HEK293T (cell line): ENCODE data around the gene SLC16A11.

Experiments
- CTCF ChIA-PET: fragments of 350-600 bp; formaldehyde crosslinking; extraction: SDS; loops from one replicate; lab custom pipeline; 2021; ENCODE audit warnings: antibody characterized with exemption, inconsistent platforms; lab: Yijun Ruan, JAX
- POLR2A ChIA-PET: fragments of 350-600 bp; formaldehyde crosslinking; extraction: SDS; loops from one replicate; lab custom pipeline; 2020; ENCODE audit warnings: antibody characterized with exemption, inconsistent platforms; lab: Yijun Ruan, JAX
- DNase-seq: peaks from one replicate; pipeline ENCODE4 v3.0.0; 2012; ENCODE audit warnings: mixed read lengths; ENCODE audit errors: extremely low spot score
- ARNT ChIP-seq: fragments of 450-650 bp; IDR thresholded peaks from 2 replicates; pipeline ENCODE4 v1.6.1; 2017; ENCODE audit warnings: mild to moderate bottlenecking
- BHLHE40 ChIP-seq: fragments of 450-650 bp; IDR thresholded peaks from 2 replicates; pipeline ENCODE4 v1.6.1; 2016; ENCODE audit warnings: mild to moderate bottlenecking, moderate library complexity, borderline replicate concordance
- CTBP1 ChIP-seq: fragments of 450-650 bp; IDR thresholded peaks from 2 replicates; pipeline ENCODE4 v1.6.1; 2016; ENCODE audit warnings: borderline replicate concordance
- ELF4 ChIP-seq: fragments of 450-650 bp; IDR thresholded peaks from 2 replicates; pipeline ENCODE4 v1.6.1; 2017; ENCODE audit warnings: antibody characterized with exemption
- FOXA1 ChIP-seq: fragments of 450-650 bp; IDR thresholded peaks from 2 replicates; pipeline ENCODE4 v1.6.1; 2016; ENCODE audit warnings: mild to moderate bottlenecking
- FOXK2 ChIP-seq: fragments of 450-650 bp; IDR thresholded peaks from 2 replicates; pipeline ENCODE4 v1.6.1; 2016; ENCODE audit warnings: mild to moderate bottlenecking
- FOXM1 ChIP-seq: fragments of 450-650 bp; IDR thresholded peaks from 2 replicates; pipeline ENCODE4 v1.6.1; 2017; ENCODE audit warnings: mild to moderate bottlenecking, borderline replicate concordance
- HDGF ChIP-seq: fragments of 450-650 bp; IDR thresholded peaks from 2 replicates; pipeline ENCODE4 v1.6.1; 2017; ENCODE audit warnings: antibody characterized with exemption, borderline replicate concordance
- L3MBTL2 ChIP-seq: fragments of 450-650 bp; conservative IDR thresholded peaks from 2 replicates; pipeline ENCODE4 v1.6.1; 2016; ENCODE audit warnings: mild to moderate bottlenecking
- LEF1 ChIP-seq: fragments of 450-650 bp; IDR thresholded peaks from 2 replicates; pipeline ENCODE4 v1.6.1; 2017; ENCODE audit warnings: mild to moderate bottlenecking, borderline replicate concordance
- NFRKB ChIP-seq: fragments of 450-650 bp; IDR thresholded peaks from 2 replicates; pipeline ENCODE4 v1.6.1; 2016; ENCODE audit warnings: mild to moderate bottlenecking, moderate library complexity
- PKNOX1 ChIP-seq: fragments of 450-650 bp; IDR thresholded peaks from 2 replicates; pipeline ENCODE4 v1.6.1; 2016
- SP1 ChIP-seq: fragments of 450-650 bp; IDR thresholded peaks from 2 replicates; pipeline ENCODE4 v1.6.1; 2017
- SUZ12 ChIP-seq: fragments of 450-650 bp; IDR thresholded peaks from 2 replicates; pipeline ENCODE4 v1.6.1; 2016; ENCODE audit warnings: mild to moderate bottlenecking
- TARDBP ChIP-seq: fragments of 450-650 bp; IDR thresholded peaks from 2 replicates; pipeline ENCODE4 v1.6.1; 2016
- ZNF384 ChIP-seq: fragments of 450-650 bp; IDR thresholded peaks from 2 replicates; pipeline ENCODE4 v1.6.1; 2016

SLC16A11 gene

GRCh38 chr17:7007143-7007542 lies 36.7 kb downstream of the SLC16A11 start:
- no peak for DNase-seq
- ChIA-PET CTCF (interaction anchor here (1.8 kb wide), 1 partner anchor 93 kb away, joined by 7 read pairs; no protein-coding TSS in a partner anchor), POLR2A (no interaction called here)
- TF ChIP-seq PKNOX1: peak; percentile 77
- no peak for TF ChIP-seq BHLHE40

GRCh38 chr17:7005716-7006115 lies 38.2 kb downstream of the SLC16A11 start:
- TF ChIP-seq HDGF: no peak
- ChIA-PET CTCF (interaction anchor here (0.6 to 0.7 kb wide), 2 partner anchors 91 to 94 kb away, joined by 3 to 4 read pairs; no protein-coding TSS in a partner anchor), POLR2A (no interaction called here)
- no peak for DNase-seq

- ChIA-PET POLR2A (interaction anchor here (0.9 kb wide), 1 partner anchor 90 kb away, joined by 7 read pairs; no protein-coding TSS in a partner anchor), CTCF (interaction anchor here (0.6 to 2.6 kb wide), 11 partner anchors 8 to 501 kb away, joined by 3 to 36 read pairs (median 5); partner anchors contain the start of genes ALOX12 and RNASEK)
- DNase-seq: peak; percentile 67
- no peak for TF ChIP-seq FOXK2
- peak; percentile 54 for TF ChIP-seq CTBP1
Observed at GRCh38 chr17:7004398-7005253, 39.3 kb downstream of the SLC16A11 start.

DNA sequence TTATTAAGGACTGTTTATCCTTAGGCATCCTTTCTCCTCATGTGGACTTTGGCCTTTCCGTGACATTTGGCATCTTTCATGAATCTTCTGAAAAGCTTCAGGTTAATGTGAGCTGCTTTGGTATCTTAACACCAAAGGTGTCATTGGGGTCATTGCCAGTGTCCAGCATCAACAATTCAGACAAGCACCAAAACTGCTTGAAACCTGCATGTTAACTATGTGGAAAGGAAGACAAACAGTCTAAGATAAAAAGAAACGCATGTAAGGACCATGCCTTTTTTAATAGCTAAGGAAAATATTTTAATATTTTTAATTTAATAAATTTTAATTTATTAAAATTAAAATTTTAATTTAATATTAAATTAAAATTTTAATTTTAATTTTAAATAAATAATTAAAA lies 40.1 kb downstream of the SLC16A11 start:
- POLR2A ChIA-PET: interaction anchor here (0.9 kb wide), 1 partner anchor 89 kb away, joined by 7 read pairs; no protein-coding TSS in a partner anchor
- no peak for TF ChIP-seq ZNF384
- no peak for TF ChIP-seq LEF1
- no peak for TF ChIP-seq NFRKB
- TF ChIP-seq L3MBTL2: no peak
- no peak for TF ChIP-seq ARNT
- no peak for TF ChIP-seq BHLHE40
- TF ChIP-seq TARDBP: no peak
- DNase-seq: no peak
- CTCF ChIA-PET: interaction anchor here (0.9 to 2.6 kb wide), 6 partner anchors 8 to 160 kb away, joined by 3 to 36 read pairs (median 11); partner anchors contain the start of gene ALOX12

DNA sequence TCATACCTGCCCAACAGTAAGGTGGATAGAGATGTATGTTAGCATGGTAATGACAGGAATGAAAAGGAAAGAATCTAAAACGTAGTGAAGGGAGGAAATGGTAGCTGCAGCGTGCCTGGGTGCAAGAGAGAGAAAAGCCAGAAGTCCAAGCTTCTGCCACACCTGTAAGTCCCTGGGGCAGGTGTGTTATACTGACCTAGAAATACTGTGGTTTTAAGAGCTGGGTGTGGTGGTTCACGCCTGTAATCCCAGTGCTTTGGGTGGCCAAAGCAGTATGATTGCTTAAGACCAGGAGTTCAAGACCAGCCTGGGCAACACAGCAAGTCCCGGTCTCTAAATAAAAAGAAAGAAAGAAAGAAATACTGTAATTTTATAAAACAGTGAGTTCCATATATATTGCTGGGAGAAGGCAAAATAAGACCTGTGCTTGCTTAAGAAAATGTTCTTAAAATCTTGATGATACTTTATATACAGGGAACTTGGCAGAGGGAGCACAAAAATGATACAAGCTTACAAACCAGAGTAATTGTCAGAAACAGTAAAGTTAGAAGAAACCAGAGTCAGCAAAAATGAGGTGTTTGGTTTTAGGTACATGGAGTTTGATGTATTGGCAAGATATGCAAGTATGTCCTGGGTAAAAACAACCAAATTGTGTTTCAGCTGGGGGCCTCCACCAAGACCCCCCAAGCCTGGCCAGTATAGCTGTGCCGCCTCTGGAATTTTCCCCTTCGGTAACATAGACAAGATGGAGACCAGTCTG lies 41.4 kb downstream of the SLC16A11 start:
- CTCF ChIA-PET: interaction anchor here (0.7 to 2.6 kb wide), 2 partner anchors 19 to 159 kb away, joined by 4 to 15 read pairs; no protein-coding TSS in a partner anchor
- DNase-seq: no peak
- no peak for TF ChIP-seq FOXM1
- TF ChIP-seq CTBP1: no peak
- no peak for TF ChIP-seq SP1
- no peak for TF ChIP-seq NFRKB
- no peak for TF ChIP-seq FOXK2
- TF ChIP-seq SUZ12: no peak
- no peak for TF ChIP-seq ELF4
- TF ChIP-seq LEF1: no peak
- TF ChIP-seq L3MBTL2: no peak
- POLR2A ChIA-PET: interaction anchor here (0.8 kb wide), 1 partner anchor 10 kb away, joined by 3 read pairs; the partner anchor contains the start of gene RNASEK

GRCh38 chr17:7001318-7001961 lies 42.5 kb downstream of the SLC16A11 start:
- ChIA-PET CTCF (no interaction called here), POLR2A (no interaction called here)
- no peak for DNase-seq
- TF ChIP-seq FOXK2 (no peak), ARNT (no peak), SUZ12 (no peak), FOXM1 (no peak)

GRCh38 chr17:6998855-6999508 lies 44.9 kb downstream of the SLC16A11 start:
- ChIA-PET POLR2A (interaction anchor here (0.7 kb wide), 1 partner anchor 13 kb away, joined by 3 read pairs; the partner anchor contains the start of gene RNASEK), CTCF (no interaction called here)
- DNase-seq: no peak

More at GRCh38 chr17:6998855-6999508, 44.9 kb downstream of the SLC16A11 start:
- TF ChIP-seq SUZ12: no peak
- TF ChIP-seq L3MBTL2: no peak
- TF ChIP-seq SP1: no peak
- TF ChIP-seq LEF1: no peak
- TF ChIP-seq TARDBP: no peak
- no peak for TF ChIP-seq CTBP1
- no peak for TF ChIP-seq PKNOX1
- TF ChIP-seq FOXA1: no peak
- TF ChIP-seq FOXK2: no peak
- TF ChIP-seq NFRKB: no peak
- no peak for TF ChIP-seq ARNT
- no peak for TF ChIP-seq BHLHE40
- no peak for TF ChIP-seq ELF4
- no peak for TF ChIP-seq HDGF
- TF ChIP-seq FOXM1: no peak
- TF ChIP-seq ZNF384: no peak
